Endodermal cell (in vitro differentiated cells): ENCODE measurements around the gene WTAP. TPM values are rescaled to one million over a fixed set of nuclear protein-coding genes. Genes with fewer than 3 reads are reported as not detected.
A peak's percentile ranks its signal among the peaks of the same experiment; 100 is the strongest.

Experiments
- DNase-seq: peaks from one replicate; pipeline ENCODE4 v3.0.0-alpha.2; 2017
- H3K27ac ChIP-seq: 2 replicates; pipeline ENCODE4 v1.5.1; 2013; ENCODE audit warnings: mild to moderate bottlenecking, low read depth, low read length, moderate library complexity
- H3K27me3 ChIP-seq: 2 replicates; pipeline ENCODE4 v1.6.1; 2013; ENCODE audit warnings: mild to moderate bottlenecking, low read length, moderate library complexity; ENCODE audit not compliant: insufficient read depth, control insufficient read depth, poor library complexity, severe bottlenecking
- H3K36me3 ChIP-seq: 2 replicates; pipeline ENCODE4 v1.7.0; 2013; ENCODE audit warnings: mild to moderate bottlenecking, low read length, moderate library complexity; ENCODE audit not compliant: control insufficient read depth, insufficient read depth
- H3K4me1 ChIP-seq: one replicate; pipeline ENCODE4 v1.7.0; 2013; ENCODE audit warnings: low read length; ENCODE audit not compliant: control insufficient read depth, insufficient read depth
- H3K4me3 ChIP-seq: 2 replicates; pipeline ENCODE4 v1.5.1; 2013; ENCODE audit warnings: mild to moderate bottlenecking, low read length, moderate library complexity
- H3K9ac ChIP-seq: 2 replicates; pipeline ENCODE4 v1.6.1; 2013; ENCODE audit warnings: mild to moderate bottlenecking, low read length, moderate library complexity; ENCODE audit not compliant: poor library complexity, severe bottlenecking; ENCODE audit errors: extremely low read depth
- H3K9me3 ChIP-seq: 2 replicates; pipeline ENCODE4 v1.6.1; 2013; ENCODE audit warnings: mild to moderate bottlenecking, low read length, moderate library complexity; ENCODE audit not compliant: control insufficient read depth
- H3K27ac Mint-ChIP-seq: 2 replicates; pipeline ENCODE4 v1.8.0; 2020; ENCODE audit warnings: mixed read lengths
- H3K27me3 Mint-ChIP-seq: 2 replicates; pipeline ENCODE4 v1.8.0; 2021; ENCODE audit warnings: mild to moderate bottlenecking, mixed read lengths; ENCODE audit not compliant: insufficient read depth
- H3K36me3 Mint-ChIP-seq: 2 replicates; pipeline ENCODE4 v1.8.0; 2020; ENCODE audit warnings: low read depth, mixed read lengths
- H3K4me1 Mint-ChIP-seq: 2 replicates; pipeline ENCODE4 v1.8.0; 2020; ENCODE audit warnings: mixed read lengths
- H3K4me3 Mint-ChIP-seq: 2 replicates; pipeline ENCODE4 v1.8.0; 2020; ENCODE audit warnings: mild to moderate bottlenecking, moderate library complexity, mixed read lengths
- H3K9me3 Mint-ChIP-seq: 2 replicates; pipeline ENCODE4 v1.8.0; 2020; ENCODE audit warnings: mild to moderate bottlenecking, mixed read lengths
- WGBS, 2 experiments: methylation state at CpG; one replicate each; pipeline versions ENCODE4 v1.1.5 to v1.1.7; 2013; ENCODE audit warnings: missing lambda C conversion rate in 2 of 2, mixed read lengths in 1 of 2; ENCODE audit not compliant: insufficient coverage in 1 of 2, insufficient read length in 1 of 2; 5-methylcytosine and 5-hydroxymethylcytosine counted together
- total RNA-seq, 2 donors: library from RNA; stranded (reverse); fragmentation: NEBNext Ultra II Directional in 1 of 2; extraction: Animal tissue kit (Norgen Biotek cat#: 25700) in 1 of 2; gene quantifications; 2 replicates in 1 of 2; 3 replicates in 1 of 2; pipeline ENCODE4 v1.2.1, GENCODE V29; 2021
- TF ChIP-seq, protein P1 (sequence below): fragments of 200-600 bp; sonication (generic); conservative IDR thresholded peaks from 2 replicates; pipeline ENCODE4 v1.5.0; 2021; ENCODE audit warnings: antibody characterized with exemption, mild to moderate bottlenecking

WTAP gene
- total RNA-seq, 2 donors from 2014 or later = 112 to 119 TPM

DNA sequence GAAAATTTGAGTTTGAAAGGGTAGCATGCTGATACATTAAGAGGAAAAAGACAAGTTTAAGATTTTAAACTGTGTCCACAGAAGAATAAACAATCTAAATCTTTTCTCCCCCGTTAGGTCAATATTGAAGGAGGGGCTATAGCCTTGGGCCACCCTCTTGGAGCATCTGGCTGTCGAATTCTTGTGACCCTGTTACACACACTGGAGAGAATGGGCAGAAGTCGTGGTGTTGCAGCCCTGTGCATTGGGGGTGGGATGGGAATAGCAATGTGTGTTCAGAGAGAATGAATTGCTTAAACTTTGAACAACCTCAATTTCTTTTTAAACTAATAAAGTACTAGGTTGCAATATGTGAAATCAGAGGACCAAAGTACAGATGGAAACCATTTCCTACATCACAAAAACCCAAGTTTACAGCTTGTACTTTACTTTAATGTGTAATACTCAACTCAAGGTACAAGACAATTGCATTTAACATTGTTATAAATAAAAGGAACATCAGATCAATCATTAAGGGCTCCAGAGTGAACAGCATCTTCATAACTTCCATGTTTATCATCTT lies 51.3 kb downstream of the WTAP start:
- Mint-ChIP-seq H3K36me3 (peaks cover 90% of the 10 kb centered on the region), H3K27me3 (no peaks in the 10 kb centered on the region), H3K4me3 (no peak overlapping the region), H3K9me3 (no peaks in the 10 kb centered on the region), H3K4me1 (no peaks in the 10 kb centered on the region), H3K27ac (no peak overlapping the region)
- Histone ChIP-seq H3K27me3 (no peaks in the 10 kb centered on the region), H3K4me3 (no peak overlapping the region), H3K27ac (peak overlapping the region; percentile 7), H3K4me1 (no peaks in the 10 kb centered on the region), H3K36me3 (peaks cover 100% of the 10 kb centered on the region), H3K9me3 (no peaks in the 10 kb centered on the region), H3K9ac (no peak overlapping the region)
- DNase-seq = no peak
- WGBS, 2 experiments = 94% methylated on average over 3 of the region's 3 CpGs; no CpG with 5 or more reads in 1 of the 2 experiments
- TF ChIP-seq, protein P1, sequence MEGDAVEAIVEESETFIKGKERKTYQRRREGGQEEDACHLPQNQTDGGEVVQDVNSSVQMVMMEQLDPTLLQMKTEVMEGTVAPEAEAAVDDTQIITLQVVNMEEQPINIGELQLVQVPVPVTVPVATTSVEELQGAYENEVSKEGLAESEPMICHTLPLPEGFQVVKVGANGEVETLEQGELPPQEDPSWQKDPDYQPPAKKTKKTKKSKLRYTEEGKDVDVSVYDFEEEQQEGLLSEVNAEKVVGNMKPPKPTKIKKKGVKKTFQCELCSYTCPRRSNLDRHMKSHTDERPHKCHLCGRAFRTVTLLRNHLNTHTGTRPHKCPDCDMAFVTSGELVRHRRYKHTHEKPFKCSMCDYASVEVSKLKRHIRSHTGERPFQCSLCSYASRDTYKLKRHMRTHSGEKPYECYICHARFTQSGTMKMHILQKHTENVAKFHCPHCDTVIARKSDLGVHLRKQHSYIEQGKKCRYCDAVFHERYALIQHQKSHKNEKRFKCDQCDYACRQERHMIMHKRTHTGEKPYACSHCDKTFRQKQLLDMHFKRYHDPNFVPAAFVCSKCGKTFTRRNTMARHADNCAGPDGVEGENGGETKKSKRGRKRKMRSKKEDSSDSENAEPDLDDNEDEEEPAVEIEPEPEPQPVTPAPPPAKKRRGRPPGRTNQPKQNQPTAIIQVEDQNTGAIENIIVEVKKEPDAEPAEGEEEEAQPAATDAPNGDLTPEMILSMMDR = no peak

DNA sequence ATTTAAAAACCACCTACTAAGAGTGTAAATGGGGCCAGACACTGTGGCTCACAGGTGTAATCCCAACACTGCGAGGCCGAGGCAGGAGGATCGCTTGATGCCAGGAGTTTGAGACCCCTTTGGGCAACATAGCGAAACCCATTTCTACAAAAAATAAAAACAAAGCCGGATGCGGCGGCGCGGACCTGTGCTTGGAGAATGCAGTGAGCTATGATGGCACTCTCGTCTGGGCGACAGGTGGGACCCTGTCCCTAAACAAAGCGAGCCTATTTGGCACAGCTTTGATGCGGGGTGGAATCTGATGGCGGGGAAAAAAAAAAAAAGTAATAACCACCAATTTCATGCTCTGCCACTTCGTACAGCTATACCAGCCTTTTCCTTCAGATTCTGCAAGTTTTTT lies 61.0 kb downstream of the WTAP start:
- Mint-ChIP-seq H3K27me3 (no peaks in the 10 kb centered on the region), H3K27ac (peak overlapping the region; percentile 85), H3K9me3 (no peaks in the 10 kb centered on the region), H3K4me3 (peak overlapping the region; percentile 97), H3K4me1 (peaks cover 28% of the 10 kb centered on the region), H3K36me3 (peaks cover 64% of the 10 kb centered on the region)
- no peaks in the 10 kb centered on the region for H3K9me3 ChIP-seq
- TF ChIP-seq, protein P1 = no peak
- H3K4me1 ChIP-seq = peaks cover 3% of the 10 kb centered on the region
- peaks cover 62% of the 10 kb centered on the region for H3K36me3 ChIP-seq
- H3K4me3 ChIP-seq = peak overlapping the region; percentile 96
- DNase-seq = no peak
- 33 to 35% methylated on average over 3 to 15 of the region's 15 CpGs for WGBS, 2 experiments
- no peaks in the 10 kb centered on the region for H3K27me3 ChIP-seq
- no peak overlapping the region for H3K27ac ChIP-seq
- peak overlapping the region; percentile 89 for H3K9ac ChIP-seq

DNA sequence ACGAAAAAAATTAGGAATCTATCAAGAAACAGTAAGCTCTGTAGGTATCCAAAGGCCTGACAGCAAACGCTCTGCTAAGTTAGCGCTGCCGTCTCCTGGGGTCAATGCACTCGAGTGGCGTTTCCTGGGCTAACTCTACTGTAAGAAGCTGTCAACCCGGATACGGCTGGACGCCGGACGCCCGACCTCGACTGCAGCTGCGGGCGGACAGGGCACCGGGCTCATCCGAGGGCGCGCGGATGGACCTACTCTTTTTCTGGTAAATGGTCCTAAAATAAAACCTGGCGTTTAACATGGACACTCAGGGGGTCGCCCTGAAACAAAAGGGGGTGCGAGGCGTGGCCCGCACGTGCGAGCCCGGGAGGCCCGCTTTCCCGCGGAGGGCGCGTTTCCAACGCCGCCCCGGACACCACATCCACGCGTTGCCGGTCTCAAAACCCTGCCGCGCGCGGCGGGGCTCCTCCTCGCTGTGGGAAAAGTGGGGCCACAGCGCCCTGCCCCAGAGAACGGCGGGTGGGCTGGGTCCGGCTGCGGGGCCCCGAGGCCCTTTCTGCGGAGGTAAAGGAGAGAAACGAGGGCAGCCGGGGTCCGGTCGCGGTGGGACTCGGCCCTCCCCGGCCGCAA lies 61.6 kb downstream of the WTAP start:
- H3K27ac Mint-ChIP-seq = peak overlapping the region; percentile 85
- H3K36me3 ChIP-seq = peaks cover 61% of the 10 kb centered on the region
- 1% methylated on average over 31 to 60 of the region's 60 CpGs for WGBS, 2 experiments
- H3K27me3 Mint-ChIP-seq = no peaks in the 10 kb centered on the region
- H3K27me3 ChIP-seq = no peaks in the 10 kb centered on the region
- H3K4me1 Mint-ChIP-seq = peaks cover 28% of the 10 kb centered on the region
- H3K9me3 ChIP-seq = no peaks in the 10 kb centered on the region
- TF ChIP-seq, protein P1 = no peak
- DNase-seq = peak; percentile 65
- peak overlapping the region; percentile 96 for H3K4me3 ChIP-seq
- H3K27ac ChIP-seq = peak overlapping the region; percentile 81
- peaks cover 64% of the 10 kb centered on the region for H3K36me3 Mint-ChIP-seq
- H3K9me3 Mint-ChIP-seq = no peaks in the 10 kb centered on the region
- H3K4me3 Mint-ChIP-seq = peak overlapping the region; percentile 97
- H3K4me1 ChIP-seq = peaks cover 3% of the 10 kb centered on the region
- peak overlapping the region; percentile 89 for H3K9ac ChIP-seq
